ENCODE data around the gene SETBP1. TPM values are rescaled to one million over a fixed set of nuclear protein-coding genes. Genes with fewer than 3 reads are reported as not detected.

Gene SETBP1
- total and polyA plus RNA-seq, 2 of the 4 experiments (the other 2 are of a cell fraction) = 0.19 to 0.36 TPM

GRCh38 chr18:44689736-44690135 is 9.0 kb downstream of the SETBP1 start:
- BruUV-seq (replicated peaks) = no TSS peak

More at GRCh38 chr18:44689736-44690135, 9.0 kb downstream of the SETBP1 start:
- Histone ChIP-seq H3K9me3 (ENCODE audit: control insufficient read depth, insufficient read depth, low read length) (no peaks in the 10 kb centered on the region), H2AK9ac (replicated peaks; ENCODE audit: low read depth, low read length, poor library complexity) (no peak overlapping the region), H3K79me1 (ENCODE audit: low read depth in 1 of 2, low read length in 2 of 2) (no peaks in the 10 kb centered on the region), H3K27me3 (ENCODE audit: control insufficient read depth, insufficient read depth, low read length) (peaks cover 2% of the 10 kb centered on the region; the same call in 1 of the 2 replicates), H3K9ac (ENCODE audit: low read depth, low read length) (no peak overlapping the region), H3K18ac (ENCODE audit: low read depth, low read length) (no peak overlapping the region), H3K23ac (ENCODE audit: low read depth, low read length) (no peak overlapping the region), H3K4me1 (ENCODE audit: control insufficient read depth, insufficient read depth, low read length) (no peaks in the 10 kb centered on the region), H3K4me3 (ENCODE audit: insufficient read depth, low read depth, low read length) (no peak overlapping the region), H3K36me3 (ENCODE audit: control insufficient read depth, insufficient read depth, low read length) (no peaks in the 10 kb centered on the region), H3K4ac (ENCODE audit: low read depth, low read length) (no peak overlapping the region), H3K56ac (ENCODE audit: extremely low read depth, insufficient read depth, low read length) (no peak overlapping the region), H3K14ac (replicated peaks; ENCODE audit: low read depth, low read length) (no peak overlapping the region), H2AFZ (replicated peaks; ENCODE audit: low read length, poor library complexity) (no peak overlapping the region), H4K8ac (ENCODE audit: low read depth in 2 of 2, low read length in 2 of 2) (no peak overlapping the region), H3K27ac (ENCODE audit: insufficient read depth, low read length) (no peak overlapping the region), H4K5ac (ENCODE audit: low read depth, low read length) (no peak overlapping the region), H4K91ac (ENCODE audit: insufficient read depth, low read depth, low read length) (no peak overlapping the region), H2BK120ac (ENCODE audit: low read depth, low read length) (no peak overlapping the region), H2AK5ac (ENCODE audit: low read depth, low read length) (no peak overlapping the region), H2BK5ac (ENCODE audit: low read depth, low read length, poor library complexity, severe bottlenecking) (no peak overlapping the region), H4K20me1 (ENCODE audit: insufficient read depth, low read length) (no peaks in the 10 kb centered on the region), H3K9me1 (ENCODE audit: insufficient read depth, low read length) (no peaks in the 10 kb centered on the region), H2BK20ac (ENCODE audit: low read depth, low read length) (no peak overlapping the region), H2BK15ac (ENCODE audit: low read depth, low read length) (no peak overlapping the region), H3K4me2 (ENCODE audit: low read depth, low read length) (no peak overlapping the region)
- no peak for TF ChIP-seq USF2 (IDR thresholded peaks at IDR 0.05; ENCODE audit: low read depth, low read length)
- WGBS, 2 experiments (ENCODE audit: extremely low coverage in 2 of 2, insufficient read length in 1 of 2) = 80% methylated on average over 1 of the region's 3 CpGs; no CpG with 5 or more reads in 1 of the 2 experiments
- ChIA-PET POLR2A (ENCODE audit: unreplicated experiment) (no interaction called here), CTCF (interaction anchor here (1.0 kb wide), 1 partner anchor 563 kb away, joined by 3 read pairs; no protein-coding TSS in a partner anchor)
- DNase-seq = no peak
- intact Hi-C loops (cut with micrococcal nuclease) = no loop called here
- dilution Hi-C loops (cut with HindIII; ENCODE audit: low sequenced_read_pairs, unreplicated experiment) = no loop called here
- in situ Hi-C loops (cut with MboI; ENCODE audit: low sequenced_read_pairs) = no loop called here
- ATAC-seq (ENCODE audit: low read depth) = no peak

All from IMR-90 (cell line).